Measurements from ENCODE around the gene SMG6.

DNA sequence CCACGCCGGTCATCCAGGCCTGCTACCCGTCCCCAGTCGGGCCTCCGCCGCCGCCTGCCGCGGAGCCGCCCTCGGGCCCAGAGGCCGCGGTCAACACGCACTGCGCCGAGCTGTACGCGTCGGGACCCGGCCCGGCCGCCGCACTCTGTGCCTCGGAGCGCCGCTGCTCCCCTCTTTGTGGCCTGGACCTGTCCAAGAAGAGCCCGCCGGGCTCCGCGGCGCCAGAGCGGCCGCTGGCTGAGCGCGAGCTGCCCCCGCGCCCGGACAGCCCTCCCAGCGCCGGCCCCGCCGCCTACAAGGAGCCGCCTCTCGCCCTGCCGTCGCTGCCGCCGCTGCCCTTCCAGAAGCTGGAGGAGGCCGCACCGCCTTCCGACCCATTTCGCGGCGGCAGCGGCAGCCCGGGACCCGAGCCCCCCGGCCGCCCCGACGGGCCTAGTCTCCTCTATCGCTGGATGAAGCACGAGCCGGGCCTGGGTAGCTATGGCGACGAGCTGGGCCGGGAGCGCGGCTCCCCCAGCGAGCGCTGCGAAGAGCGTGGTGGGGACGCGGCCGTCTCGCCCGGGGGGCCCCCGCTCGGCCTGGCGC lies 246.3 kb downstream of the SMG6 start:
- TF ChIP-seq, protein P1, sequence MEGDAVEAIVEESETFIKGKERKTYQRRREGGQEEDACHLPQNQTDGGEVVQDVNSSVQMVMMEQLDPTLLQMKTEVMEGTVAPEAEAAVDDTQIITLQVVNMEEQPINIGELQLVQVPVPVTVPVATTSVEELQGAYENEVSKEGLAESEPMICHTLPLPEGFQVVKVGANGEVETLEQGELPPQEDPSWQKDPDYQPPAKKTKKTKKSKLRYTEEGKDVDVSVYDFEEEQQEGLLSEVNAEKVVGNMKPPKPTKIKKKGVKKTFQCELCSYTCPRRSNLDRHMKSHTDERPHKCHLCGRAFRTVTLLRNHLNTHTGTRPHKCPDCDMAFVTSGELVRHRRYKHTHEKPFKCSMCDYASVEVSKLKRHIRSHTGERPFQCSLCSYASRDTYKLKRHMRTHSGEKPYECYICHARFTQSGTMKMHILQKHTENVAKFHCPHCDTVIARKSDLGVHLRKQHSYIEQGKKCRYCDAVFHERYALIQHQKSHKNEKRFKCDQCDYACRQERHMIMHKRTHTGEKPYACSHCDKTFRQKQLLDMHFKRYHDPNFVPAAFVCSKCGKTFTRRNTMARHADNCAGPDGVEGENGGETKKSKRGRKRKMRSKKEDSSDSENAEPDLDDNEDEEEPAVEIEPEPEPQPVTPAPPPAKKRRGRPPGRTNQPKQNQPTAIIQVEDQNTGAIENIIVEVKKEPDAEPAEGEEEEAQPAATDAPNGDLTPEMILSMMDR (tag by site-specific recombination; IDR thresholded peaks at IDR 0.05): no peak
- no peak for TF ChIP-seq ZNF274 (IDR thresholded peaks at IDR 0.05; ENCODE audit: low read length)
- TF ChIP-seq ZNF274 (tag by site-specific recombination; IDR thresholded peaks at IDR 0.05; ENCODE audit: borderline replicate concordance): no peak
- TF ChIP-seq, protein P2, sequence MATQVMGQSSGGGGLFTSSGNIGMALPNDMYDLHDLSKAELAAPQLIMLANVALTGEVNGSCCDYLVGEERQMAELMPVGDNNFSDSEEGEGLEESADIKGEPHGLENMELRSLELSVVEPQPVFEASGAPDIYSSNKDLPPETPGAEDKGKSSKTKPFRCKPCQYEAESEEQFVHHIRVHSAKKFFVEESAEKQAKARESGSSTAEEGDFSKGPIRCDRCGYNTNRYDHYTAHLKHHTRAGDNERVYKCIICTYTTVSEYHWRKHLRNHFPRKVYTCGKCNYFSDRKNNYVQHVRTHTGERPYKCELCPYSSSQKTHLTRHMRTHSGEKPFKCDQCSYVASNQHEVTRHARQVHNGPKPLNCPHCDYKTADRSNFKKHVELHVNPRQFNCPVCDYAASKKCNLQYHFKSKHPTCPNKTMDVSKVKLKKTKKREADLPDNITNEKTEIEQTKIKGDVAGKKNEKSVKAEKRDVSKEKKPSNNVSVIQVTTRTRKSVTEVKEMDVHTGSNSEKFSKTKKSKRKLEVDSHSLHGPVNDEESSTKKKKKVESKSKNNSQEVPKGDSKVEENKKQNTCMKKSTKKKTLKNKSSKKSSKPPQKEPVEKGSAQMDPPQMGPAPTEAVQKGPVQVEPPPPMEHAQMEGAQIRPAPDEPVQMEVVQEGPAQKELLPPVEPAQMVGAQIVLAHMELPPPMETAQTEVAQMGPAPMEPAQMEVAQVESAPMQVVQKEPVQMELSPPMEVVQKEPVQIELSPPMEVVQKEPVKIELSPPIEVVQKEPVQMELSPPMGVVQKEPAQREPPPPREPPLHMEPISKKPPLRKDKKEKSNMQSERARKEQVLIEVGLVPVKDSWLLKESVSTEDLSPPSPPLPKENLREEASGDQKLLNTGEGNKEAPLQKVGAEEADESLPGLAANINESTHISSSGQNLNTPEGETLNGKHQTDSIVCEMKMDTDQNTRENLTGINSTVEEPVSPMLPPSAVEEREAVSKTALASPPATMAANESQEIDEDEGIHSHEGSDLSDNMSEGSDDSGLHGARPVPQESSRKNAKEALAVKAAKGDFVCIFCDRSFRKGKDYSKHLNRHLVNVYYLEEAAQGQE (tag by site-specific recombination; IDR thresholded peaks at IDR 0.05): no peak
- TF ChIP-seq ZNF324 (tag by site-specific recombination; IDR thresholded peaks at IDR 0.05): no peak
- TF ChIP-seq ZNF404 (tag by site-specific recombination; IDR thresholded peaks at IDR 0.05): no peak
- no peak for TF ChIP-seq MZF1 (tag by site-specific recombination; IDR thresholded peaks at IDR 0.05; ENCODE audit: borderline replicate concordance)
- TF ChIP-seq, protein P3, sequence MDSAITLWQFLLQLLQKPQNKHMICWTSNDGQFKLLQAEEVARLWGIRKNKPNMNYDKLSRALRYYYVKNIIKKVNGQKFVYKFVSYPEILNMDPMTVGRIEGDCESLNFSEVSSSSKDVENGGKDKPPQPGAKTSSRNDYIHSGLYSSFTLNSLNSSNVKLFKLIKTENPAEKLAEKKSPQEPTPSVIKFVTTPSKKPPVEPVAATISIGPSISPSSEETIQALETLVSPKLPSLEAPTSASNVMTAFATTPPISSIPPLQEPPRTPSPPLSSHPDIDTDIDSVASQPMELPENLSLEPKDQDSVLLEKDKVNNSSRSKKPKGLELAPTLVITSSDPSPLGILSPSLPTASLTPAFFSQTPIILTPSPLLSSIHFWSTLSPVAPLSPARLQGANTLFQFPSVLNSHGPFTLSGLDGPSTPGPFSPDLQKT (IDR thresholded peaks at IDR 0.05; ENCODE audit: borderline replicate concordance, low read depth, low read length): no peak
- TF ChIP-seq SP2 (tag by site-specific recombination; IDR thresholded peaks at IDR 0.05): no peak
- no peak for TF ChIP-seq ZNF768 (tag by site-specific recombination; IDR thresholded peaks at IDR 0.05)
